RKO (cell line): ENCODE measurements around the gene AJM1.

Source experiments
- DNase-seq: peaks from one replicate; pipeline ENCODE4 v3.0.0-alpha.2; 2016; ENCODE audit warnings: low spot score

AJM1 gene

DNA sequence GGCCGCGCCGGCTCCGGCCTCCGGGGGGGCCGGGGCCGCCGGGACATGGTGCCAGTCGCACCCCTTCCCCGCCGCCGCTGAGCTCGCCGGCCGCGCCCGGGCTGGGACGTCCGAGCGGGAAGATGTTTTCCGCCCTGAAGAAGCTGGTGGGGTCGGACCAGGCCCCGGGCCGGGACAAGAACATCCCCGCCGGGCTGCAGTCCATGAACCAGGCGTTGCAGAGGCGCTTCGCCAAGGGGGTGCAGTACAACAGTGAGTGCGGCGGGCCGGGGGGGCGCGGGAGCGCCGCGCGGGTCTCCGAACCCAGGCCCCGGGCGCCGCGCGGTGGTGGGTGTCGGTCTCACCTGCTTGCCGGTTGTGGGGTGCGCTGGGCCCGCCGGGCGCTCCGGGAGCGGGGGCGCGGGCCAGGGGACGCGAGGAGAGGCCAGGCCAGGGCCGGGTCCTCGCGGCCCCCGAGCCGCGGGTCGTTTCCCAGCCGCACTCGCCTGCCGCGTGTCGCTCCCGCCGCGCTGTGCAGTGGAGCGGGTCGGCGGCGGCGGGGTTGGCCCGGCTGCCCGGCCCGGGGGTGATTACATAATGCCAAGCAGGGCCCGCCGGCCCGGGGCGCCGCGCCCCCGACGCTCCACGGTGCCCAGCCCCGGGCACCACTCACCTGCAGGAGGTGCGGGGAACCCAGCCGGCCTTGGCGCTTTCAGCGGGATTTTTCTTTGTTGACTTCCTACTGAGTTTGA is 34.0 kb upstream of the AJM1 start:
- DNase-seq = peak; percentile 52

DNA sequence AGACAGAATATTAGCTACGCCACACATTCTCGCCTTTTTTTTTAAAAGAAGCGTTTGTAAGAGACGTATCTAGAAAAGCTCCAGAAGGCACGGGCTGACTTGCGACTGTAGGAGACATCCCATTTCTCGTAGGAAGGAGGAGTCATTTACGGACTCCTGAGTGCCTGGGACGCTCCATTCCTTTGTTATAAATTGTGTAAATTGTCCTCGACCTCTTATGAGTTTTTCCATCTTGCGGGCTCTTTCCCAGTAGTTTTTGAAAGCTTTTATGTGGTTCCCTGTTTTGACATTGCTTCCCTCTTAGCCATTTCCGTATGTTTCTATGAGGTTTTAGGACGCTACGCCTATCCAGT is 33.5 kb upstream of the AJM1 start:
- peak; percentile 84 for DNase-seq

DNA sequence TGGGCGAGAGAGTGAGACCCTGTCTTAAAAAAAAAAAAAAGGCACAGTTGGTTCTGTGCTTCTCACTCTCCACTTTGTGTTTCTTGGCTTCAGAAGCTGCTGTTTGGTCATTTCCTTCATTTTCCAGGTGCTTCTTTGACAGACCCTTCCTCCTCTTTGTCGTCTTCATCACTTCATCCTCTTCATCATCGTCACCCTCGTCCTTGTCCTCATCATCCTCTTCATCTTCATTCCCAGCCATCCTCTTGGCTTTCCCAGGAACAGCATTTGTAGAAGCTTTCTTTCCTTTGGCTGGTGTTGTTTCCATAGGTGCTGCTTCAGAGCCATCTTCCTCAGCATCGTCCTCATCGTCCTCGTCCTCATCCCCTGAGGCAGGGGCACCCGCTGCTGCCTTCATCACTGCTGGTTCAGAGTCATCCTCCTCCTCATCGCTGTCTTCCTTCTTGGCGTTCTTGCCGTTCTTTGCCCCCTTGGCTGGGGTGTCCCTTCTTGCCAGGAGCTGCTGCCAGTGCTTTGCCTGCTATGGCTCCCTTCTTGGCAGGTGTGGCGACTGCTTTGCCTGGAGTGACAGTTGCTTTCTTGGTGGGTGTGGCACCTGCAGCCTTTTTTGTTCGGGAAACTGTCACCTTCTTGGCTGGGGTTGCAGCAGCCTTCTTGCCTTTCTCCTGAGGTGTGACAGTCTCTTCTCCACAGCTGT is 27.4 kb upstream of the AJM1 start:
- DNase-seq = no peak

DNA sequence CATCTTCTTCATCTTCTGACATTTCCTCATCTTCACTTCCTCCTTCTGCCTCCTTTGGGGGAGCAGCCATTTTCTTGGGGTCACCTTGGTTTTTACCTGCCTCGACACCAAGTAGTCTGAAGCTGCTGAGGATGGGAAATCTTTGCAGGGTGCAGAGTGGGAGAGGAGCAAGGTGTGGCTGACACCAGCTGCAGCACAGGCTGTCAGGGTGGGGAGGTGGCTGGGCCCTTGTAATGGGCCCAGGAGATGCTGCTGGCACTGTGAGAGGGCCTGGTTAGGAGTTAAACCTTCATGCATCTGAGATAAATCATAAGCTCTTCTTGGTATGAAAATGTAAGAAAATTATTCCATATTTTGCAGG is 26.9 kb upstream of the AJM1 start:
- no peak for DNase-seq

DNA sequence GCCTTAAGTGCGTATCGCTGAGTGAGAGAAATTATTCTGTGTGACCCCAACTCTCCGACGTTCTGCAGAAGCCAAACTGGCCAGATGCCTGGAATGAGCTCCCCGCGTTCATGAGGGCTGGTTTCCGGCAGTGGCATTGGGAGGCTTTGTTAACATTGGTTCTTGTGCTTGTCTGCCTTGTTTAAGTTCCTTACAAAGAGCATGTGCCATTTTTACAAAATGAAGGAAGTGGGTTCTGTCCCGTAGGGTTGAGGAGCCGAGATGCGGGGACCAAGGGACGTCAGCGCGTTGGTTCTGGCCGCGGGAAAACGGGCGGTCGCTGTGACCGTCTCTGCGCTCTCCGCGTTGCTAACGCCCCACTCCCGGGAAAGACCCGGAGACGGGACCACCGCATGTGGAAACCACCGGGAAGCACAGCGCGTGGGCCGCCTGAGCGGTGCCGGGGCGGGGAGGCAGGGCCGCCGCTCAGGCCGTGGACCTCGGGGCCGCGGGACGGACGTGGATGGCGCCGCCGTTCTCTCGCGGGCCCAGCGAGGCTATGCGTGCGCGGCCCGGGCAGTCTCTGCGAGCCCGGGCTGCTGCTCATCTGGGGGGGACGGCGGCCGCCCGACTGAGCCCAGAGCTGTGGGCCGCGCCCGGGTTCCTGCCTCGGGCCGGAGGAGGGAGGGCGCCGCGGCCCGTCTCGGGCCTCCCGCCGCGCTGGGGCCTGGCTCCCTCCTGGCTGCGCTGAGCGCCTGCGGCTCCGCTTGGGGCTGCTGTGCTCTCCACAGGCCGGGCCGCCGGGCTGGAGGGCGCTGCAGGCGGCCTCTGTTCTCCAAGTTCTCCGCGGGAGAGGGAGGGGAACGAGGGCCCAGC is 21.1 kb upstream of the AJM1 start:
- no peak for DNase-seq

DNA sequence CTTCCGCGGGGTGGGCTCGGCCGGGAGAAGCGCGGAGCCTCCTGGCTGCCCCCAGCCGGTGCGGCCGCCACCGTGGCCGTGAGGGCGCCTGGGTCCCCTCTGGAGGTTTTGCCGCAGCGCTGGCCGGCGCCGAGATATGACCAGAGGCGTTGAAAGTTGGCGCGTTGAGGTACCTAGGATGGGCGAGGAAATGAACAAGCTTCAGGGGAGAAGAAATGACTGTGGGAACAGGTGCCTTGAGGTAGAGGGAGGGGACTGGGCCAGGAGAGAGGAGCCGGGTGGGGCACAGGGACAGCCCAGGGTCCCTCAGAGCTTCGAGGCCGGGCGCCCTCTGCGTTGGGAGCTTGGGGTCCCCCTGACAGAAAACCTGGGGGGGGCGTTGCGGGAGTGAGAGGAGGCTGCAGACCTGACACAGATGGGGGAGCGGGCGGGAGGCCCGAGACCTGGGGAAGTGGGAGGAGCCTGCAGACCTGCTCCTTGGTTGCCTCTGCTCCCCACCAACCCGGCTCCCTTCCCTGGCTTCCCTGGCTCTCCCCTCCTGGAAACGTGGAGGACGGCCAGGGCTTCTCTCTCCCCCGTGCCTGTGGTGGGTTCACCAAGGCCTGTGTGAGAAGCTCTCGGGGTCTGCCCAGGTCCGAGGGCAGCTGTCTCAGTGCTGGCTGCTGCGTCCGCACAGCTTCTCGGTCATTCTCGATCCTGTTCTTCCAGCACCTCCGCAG is 20.3 kb upstream of the AJM1 start:
- no peak for DNase-seq

DNA sequence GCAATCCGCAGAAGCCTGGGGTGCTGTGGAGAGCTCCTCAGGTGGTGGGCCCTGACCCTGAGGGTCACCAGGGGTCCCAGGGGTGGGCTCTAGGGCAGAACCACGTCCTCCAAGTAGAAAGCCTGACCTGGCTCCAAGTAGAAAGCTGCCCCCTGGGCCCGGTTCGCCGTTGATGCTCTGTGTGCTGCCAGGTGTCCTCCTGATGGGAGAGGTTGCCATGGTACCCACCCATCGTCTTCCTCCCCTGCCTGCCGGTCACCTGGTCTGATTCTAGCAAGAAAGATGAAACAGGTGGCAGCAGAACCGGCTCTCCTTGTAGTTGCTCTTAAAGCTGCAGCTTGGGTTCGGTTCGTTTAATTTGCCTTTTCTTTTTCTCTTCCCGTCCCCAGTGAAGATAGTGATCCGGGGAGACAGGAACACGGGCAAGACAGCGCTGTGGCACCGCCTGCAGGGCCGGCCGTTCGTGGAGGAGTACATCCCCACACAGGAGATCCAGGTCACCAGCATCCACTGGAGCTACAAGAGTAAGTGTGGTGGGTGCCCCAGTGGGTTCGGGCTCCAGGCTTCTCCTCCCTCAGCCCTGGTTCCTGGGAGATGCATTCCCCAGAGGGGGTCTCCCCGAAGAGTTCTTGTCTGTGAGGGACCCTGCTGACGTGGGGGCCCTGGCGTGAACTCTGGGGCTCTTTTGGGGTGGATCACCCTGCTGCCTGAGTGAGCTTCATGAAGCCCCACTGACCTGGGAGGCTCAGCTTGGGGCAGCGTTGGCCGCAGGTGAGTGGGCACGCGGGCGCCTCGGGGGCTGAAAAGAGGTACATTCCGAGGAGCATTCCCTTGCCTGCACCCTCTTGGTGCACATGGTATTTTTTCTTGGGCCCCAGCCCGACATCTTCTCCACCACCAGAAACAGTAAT is 18.9 kb upstream of the AJM1 start:
- no peak for DNase-seq

DNA sequence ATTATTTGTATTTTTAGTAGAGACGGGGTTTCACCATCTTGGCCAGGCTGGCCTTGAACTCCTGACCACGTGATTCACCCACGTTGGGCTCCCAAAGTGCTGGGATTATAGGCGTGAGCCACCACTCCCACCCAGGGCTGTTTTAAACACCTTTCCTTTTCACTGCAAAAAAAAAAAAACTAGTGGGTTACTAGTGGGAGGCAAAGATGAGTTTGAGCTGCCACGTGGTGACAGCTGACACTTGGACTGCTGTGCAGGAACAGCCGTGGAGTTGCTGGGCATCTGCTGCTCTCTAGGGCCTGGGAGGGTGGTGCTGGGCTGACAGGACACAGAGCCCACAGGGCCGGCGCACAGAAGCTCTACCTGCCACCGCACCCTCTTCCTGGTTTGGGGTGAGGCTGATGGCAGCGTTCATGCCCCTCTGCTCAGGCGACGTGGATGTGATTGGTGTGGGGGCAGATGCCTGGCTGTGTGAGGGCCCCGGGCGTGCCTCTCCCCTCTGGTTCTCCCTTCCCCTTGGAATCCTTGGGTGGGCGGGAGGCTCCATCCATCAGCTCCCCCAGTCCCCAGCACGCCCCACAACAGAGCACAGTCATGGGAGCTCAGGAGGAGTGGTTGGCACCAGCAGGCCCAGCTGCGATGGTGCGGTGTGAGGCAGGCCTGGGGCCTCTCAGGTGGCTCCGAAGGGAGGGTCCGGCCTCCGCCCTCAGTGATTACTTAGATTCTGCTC is 17.6 kb upstream of the AJM1 start:
- DNase-seq = no peak

DNA sequence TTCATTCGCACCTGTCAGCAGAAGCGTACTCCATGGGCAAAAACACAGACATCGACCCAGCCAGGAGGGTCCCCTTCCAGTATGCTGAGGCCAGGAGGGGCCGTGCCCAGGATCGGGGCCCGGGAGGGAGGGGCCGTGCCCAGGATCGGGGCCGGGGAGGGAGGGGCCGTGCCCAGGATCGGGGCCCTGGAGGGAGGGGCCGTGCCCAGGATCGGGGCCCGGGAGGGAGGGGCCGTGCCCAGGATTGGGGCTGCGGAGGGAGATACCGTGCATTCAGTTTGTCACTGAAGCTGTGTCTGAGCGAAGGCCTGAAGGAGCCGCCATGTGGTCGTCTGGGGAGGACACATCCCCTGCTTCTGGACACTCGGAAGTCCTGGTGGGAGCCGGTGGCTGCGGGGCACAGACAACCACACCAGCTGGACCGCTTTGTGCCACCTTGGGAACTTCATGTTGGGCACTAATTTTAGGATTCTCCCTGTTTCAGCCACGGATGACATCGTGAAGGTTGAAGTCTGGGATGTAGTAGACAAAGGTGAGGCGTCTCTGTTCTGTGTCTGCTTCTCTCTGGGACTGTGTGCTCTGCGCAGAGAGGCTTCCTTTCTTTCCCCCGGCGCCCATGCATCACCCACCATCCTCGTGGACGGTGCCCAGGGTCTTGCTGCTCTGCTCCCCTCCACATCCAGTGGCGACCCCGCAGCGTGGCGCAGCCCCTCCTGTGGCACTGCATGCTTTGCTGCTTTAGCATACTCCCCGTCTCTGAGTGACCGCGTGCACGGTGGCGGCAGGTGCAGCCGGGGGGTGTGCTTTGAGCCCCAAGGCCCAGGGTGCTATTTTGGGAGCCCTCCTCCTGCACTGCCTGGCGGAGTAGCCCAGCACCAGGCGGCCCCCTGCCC is 16.7 kb upstream of the AJM1 start:
- DNase-seq = no peak

DNA sequence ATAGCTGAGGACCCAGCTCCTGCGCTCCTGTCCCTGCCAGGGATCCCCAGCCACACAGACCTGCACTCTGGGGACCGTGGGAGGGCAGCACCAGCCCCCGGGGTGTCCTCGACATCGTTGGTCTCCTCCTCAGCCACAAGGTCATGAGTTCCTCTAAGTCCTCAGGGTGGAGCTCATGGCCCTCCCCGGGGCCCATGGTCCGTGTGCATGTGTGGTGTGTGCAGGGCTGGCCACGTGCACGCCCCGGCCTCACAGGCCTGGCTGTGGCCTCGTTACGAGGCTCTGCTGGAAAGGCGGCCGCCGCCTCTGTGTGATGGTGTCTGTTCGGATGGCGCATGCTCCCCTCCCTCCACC is 16.1 kb upstream of the AJM1 start:
- no peak for DNase-seq

DNA sequence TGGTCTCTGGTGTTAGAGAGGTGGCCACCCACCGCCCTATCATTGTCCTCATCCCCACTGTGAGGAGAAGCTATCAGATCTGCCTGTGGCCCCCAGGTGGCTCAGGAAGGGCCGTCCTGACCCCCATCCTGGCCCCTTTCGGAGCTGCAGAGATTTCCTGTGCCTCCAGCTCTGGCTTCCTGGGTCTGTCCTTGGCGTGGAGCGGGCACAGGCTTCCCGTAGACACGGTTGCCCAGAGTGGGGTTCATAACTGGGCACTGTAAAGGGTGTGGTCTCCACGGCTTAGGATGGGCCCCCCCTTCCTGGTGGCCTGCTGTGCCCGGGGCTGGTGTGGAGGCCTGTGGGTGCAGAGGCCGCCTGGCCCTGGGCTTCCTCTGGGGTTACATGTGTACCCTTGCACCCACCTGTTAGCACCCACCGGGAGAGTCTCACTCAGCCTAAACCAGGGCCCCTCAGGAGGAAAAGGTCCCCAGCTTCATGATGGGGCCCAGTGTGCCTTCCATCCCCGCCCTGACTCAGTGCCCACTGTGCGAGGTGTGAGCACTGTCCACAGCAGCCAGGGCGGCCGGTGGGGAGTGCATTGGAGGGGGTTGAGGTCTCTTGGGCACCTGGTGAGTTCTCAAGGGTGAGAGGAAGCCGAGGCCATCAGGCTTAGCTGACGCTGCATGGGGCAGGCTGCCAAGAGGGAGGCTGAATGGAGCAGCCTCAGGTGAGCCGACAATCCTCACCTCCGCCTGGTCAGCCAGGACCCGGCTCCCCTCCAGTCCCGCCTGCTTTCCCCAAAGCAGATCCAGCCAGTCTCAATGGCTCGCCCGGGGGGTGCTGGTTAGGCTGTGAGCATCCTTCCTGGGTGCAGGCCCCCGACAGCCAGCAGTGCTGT is 15.3 kb upstream of the AJM1 start:
- DNase-seq = no peak

DNA sequence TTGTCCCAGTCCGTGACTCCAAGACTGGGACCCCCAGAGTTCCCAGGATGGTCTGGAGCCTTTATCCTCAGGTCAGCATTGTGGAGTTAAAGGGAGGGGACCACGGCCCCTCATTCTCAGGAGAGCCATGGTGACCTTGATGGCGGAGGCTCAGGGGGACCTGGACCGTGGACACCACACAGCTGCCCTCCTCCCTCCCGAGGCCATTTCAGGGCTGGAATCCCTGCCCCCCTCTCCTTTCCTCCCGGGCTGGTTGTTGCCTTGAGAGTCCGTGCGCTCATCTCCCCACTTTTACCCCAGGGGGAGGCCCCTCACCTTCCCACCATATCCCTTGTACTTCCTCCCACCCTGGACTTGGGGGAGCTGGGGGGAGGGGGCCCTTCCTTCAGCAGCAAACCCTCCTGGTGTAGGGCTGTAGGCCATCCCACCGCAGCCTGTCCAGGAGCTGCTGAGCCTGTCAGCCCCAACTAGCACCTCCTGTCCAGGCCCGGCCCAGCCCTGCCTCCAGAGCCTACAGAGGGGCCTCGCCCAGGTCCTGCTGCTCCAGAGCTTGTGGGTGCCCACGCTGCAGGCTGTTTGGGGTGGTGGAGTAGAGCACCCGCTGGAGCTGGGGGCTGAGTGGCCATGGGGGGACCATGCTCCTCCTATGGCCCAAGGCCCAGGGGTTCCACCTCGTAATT is 14.3 kb upstream of the AJM1 start:
- no peak for DNase-seq

DNA sequence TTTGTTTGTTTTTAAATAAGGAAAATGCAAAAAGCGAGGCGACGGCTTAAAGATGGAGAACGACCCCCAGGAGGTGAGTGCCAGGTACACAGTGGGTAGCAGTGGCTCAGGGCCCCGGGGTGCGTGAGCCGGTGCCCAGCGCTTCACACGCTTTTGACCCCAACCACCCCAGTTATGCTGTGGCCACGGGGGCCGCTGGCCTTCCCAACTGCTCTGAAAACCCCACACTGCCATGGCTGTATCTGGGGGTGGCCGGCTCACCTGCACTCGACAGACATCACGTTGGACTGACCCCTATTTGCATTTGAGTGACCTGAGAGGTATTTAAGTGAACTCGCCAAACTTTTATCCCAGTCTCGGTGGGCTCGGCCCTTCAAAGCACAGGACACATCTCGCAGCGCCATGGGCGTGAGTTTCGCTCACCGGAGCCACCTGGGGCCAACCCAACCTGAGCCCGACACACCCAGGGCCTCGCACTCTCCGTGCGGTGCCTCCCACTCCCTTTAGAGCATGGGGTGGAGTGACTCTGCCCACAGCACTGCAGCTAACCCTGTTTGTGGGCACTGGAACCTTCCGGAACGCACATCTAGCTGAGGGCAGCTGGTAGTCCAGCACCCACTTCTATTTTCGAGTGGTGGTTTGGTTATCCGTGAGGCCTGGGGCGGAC is 13.7 kb upstream of the AJM1 start:
- no peak for DNase-seq

DNA sequence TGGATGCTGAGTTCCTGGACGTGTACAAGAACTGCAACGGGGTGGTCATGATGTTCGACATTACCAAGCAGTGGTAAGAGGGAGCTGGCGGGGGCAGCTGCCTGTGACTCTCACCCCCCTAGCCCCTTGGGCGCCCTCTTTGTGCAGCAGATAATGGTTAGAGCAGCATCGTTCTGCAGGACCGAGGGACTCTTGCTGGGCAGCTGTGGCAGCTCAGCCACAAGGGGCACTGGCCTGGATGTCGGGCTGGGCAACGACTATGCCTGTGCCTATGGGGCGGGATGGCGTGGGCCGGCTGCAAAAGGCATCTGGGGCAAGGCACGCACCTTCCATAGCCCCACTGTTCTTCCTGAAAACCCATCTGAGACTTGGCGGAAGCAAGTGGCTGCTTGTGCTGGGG is 12.9 kb upstream of the AJM1 start:
- no peak for DNase-seq

DNA sequence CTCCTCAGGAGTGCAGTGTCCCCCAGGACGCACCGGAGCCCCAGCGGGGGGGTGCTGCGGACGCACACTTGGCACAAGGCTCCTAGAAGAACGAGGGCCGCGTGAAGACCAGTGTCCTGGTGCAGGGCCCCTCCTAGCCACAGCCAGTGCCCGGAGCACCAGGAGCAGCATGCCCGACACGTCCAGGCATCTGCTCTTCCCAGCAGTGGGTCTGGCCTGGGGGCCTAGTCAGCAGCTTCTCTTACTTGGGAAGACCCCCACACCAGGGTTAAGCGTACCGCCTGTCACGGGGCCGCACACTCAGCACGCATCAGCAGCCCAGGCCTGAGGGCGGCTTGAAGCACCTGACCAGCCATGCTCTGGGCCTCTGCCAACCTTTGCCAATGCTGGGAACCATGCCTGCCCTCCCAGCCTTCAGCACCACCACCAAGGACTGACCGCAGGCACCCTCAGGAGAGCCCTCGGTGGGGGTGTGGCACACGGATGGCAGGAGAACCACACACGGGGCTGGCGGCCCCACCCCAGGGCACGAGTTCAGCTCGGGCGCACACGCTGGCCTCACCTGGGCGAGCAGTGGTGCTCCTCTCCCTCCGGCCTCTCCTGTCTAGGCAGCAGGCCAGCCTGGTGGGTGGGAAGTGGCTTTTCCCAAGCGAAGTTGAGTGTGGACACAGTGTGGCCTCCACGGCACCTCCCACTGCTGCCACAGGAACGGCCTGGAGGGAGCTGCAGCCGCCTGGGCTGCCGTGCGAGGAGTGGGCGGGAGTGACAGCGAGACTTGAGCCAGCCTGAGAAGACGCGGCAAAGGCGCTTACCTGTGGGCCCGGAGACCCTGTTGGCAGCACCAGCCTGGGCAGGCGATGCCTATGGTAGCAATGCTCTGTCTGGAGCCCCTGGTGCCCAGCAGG is 12.0 kb upstream of the AJM1 start:
- no peak for DNase-seq

DNA sequence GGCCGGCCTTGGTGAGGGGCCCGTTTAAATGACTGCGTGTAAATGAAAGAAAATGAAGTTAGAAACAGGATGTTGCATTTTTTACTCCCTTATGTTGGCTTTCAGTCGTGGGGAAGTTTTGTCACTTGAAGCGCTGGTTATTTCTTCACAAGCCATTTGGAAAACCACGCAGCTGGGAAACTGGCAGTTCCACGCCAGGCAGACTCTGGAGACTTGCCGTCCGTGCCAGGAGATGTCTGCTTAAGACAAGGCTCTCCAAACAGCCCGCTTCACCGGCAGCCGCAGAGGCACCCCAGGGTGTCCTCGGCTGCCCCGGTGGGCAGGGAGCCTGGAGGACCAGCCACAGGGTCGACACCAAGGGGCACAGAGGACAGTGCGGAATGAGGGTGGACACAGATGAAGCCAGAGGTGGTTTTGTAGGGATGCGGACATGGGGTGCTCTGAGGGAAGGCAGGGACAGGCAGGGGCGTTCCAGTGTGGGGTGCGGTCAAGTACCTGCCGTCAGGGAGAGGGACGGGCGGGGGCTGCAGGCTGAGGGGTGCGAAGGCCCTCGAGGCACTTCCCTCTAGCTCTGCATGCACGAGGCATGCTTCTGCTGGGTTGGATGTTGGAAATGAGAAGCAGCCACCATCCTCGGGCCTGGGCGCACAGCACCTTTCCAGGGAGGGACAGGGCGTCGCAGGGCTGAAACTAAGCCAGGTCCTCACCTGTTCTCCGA is 11.1 kb upstream of the AJM1 start:
- no peak for DNase-seq
